ENCODE measurements around the gene PABPC1L. TPM values are rescaled to one million over a fixed set of nuclear protein-coding genes. Genes with fewer than 3 reads are reported as not detected.

PABPC1L gene
- total RNA-seq, 1 experiment from 2014 or later: 17.8 TPM

- Histone ChIP-seq H3K27me3 (ENCODE audit: control insufficient read depth, insufficient read depth, low read length) (peaks cover 8% of the 10 kb centered on the region), H3K4me3 (ENCODE audit: insufficient read depth, low read depth, low read length) (no peak overlapping the region), H3K36me3 (replicated peaks; ENCODE audit: control insufficient read depth, insufficient read depth, low read length) (no peaks in the 10 kb centered on the region)
- no peak for DNase-seq
Observed at GRCh38 chr20:44961870-44962267, 52.0 kb downstream of the PABPC1L start.

- no peak for DNase-seq
- no peak overlapping the region for H3K4me3 ChIP-seq (ENCODE audit: insufficient read depth, low read depth, low read length)
- no peaks in the 10 kb centered on the region for H3K36me3 ChIP-seq (replicated peaks; ENCODE audit: control insufficient read depth, insufficient read depth, low read length)
- peaks cover 8% of the 10 kb centered on the region for H3K27me3 ChIP-seq (ENCODE audit: control insufficient read depth, insufficient read depth, low read length)
Observed at GRCh38 chr20:44962483-44962882, 52.6 kb downstream of the PABPC1L start.

GRCh38 chr20:44963325-44964215, 53.7 kb downstream of the PABPC1L start:
- no peaks in the 10 kb centered on the region for H3K36me3 ChIP-seq (replicated peaks; ENCODE audit: control insufficient read depth, insufficient read depth, low read length)
- DNase-seq: no peak
- H3K4me3 ChIP-seq (ENCODE audit: insufficient read depth, low read depth, low read length): no peak overlapping the region
- peaks cover 8% of the 10 kb centered on the region for H3K27me3 ChIP-seq (ENCODE audit: control insufficient read depth, insufficient read depth, low read length)

- no peak for DNase-seq
Observed at GRCh38 chr20:44965651-44966029, 55.8 kb downstream of the PABPC1L start.

GRCh38 chr20:44966030-44966961, 56.4 kb downstream of the PABPC1L start, which contains the start of gene STK4:
Gene STK4, plus strand, starts transcription at chr20:44966512. Its CDS starts 57 bp downstream, at chr20:44966569.
- peak; percentile 95 for DNase-seq
- Histone ChIP-seq H3K4me3 (ENCODE audit: insufficient read depth, low read depth, low read length) (peak within 1 kb of the TSS; percentile 92), H3K27me3 (ENCODE audit: control insufficient read depth, insufficient read depth, low read length) (peaks cover 4% of the 10 kb centered on the region), H3K36me3 (replicated peaks; ENCODE audit: control insufficient read depth, insufficient read depth, low read length) (no peaks in the 10 kb centered on the region)

More at GRCh38 chr20:44965651-44966029, 55.8 kb downstream of the PABPC1L start:
- Histone ChIP-seq H3K4me3 (ENCODE audit: insufficient read depth, low read depth, low read length) (peak overlapping the region; percentile 92), H3K36me3 (replicated peaks; ENCODE audit: control insufficient read depth, insufficient read depth, low read length) (no peaks in the 10 kb centered on the region), H3K27me3 (ENCODE audit: control insufficient read depth, insufficient read depth, low read length) (peaks cover 8% of the 10 kb centered on the region)

GRCh38 chr20:44967207-44967807, 57.4 kb downstream of the PABPC1L start:
- H3K36me3 ChIP-seq (replicated peaks; ENCODE audit: control insufficient read depth, insufficient read depth, low read length): no peaks in the 10 kb centered on the region
- H3K27me3 ChIP-seq (ENCODE audit: control insufficient read depth, insufficient read depth, low read length): peaks cover 4% of the 10 kb centered on the region
- peak overlapping the region; percentile 92 for H3K4me3 ChIP-seq (ENCODE audit: insufficient read depth, low read depth, low read length)
- DNase-seq: no peak

- Histone ChIP-seq H3K36me3 (replicated peaks; ENCODE audit: control insufficient read depth, insufficient read depth, low read length) (peaks cover 7% of the 10 kb centered on the region), H3K27me3 (ENCODE audit: control insufficient read depth, insufficient read depth, low read length) (peaks cover 2% of the 10 kb centered on the region; the same call in 1 of the 2 replicates), H3K4me3 (ENCODE audit: insufficient read depth, low read depth, low read length) (no peak overlapping the region)
- DNase-seq: no peak
Observed at GRCh38 chr20:44969300-44969894, 59.5 kb downstream of the PABPC1L start.

- Histone ChIP-seq H3K4me3 (ENCODE audit: insufficient read depth, low read depth, low read length) (no peak overlapping the region), H3K36me3 (replicated peaks; ENCODE audit: control insufficient read depth, insufficient read depth, low read length) (peaks cover 10% of the 10 kb centered on the region), H3K27me3 (ENCODE audit: control insufficient read depth, insufficient read depth, low read length) (peaks cover 2% of the 10 kb centered on the region; the same call in 1 of the 2 replicates)
- DNase-seq: no peak
Observed at GRCh38 chr20:44970243-44970757, 60.4 kb downstream of the PABPC1L start.

- H3K27me3 ChIP-seq (ENCODE audit: control insufficient read depth, insufficient read depth, low read length): no peaks in the 10 kb centered on the region
- peaks cover 12% of the 10 kb centered on the region for H3K36me3 ChIP-seq (replicated peaks; ENCODE audit: control insufficient read depth, insufficient read depth, low read length)
- H3K4me3 ChIP-seq (ENCODE audit: insufficient read depth, low read depth, low read length): no peak overlapping the region
- DNase-seq: no peak
Observed at GRCh38 chr20:44973053-44973452, 63.2 kb downstream of the PABPC1L start.

GRCh38 chr20:44976698-44977097, 66.8 kb downstream of the PABPC1L start:
- Histone ChIP-seq H3K27me3 (ENCODE audit: control insufficient read depth, insufficient read depth, low read length) (no peaks in the 10 kb centered on the region), H3K4me3 (ENCODE audit: insufficient read depth, low read depth, low read length) (no peak overlapping the region), H3K36me3 (replicated peaks; ENCODE audit: control insufficient read depth, insufficient read depth, low read length) (peaks cover 16% of the 10 kb centered on the region)
- DNase-seq: no peak

- Histone ChIP-seq H3K27me3 (ENCODE audit: control insufficient read depth, insufficient read depth, low read length) (no peaks in the 10 kb centered on the region), H3K36me3 (replicated peaks; ENCODE audit: control insufficient read depth, insufficient read depth, low read length) (peaks cover 10% of the 10 kb centered on the region)
- DNase-seq: no peak
Observed at GRCh38 chr20:44979090-44979621, 69.3 kb downstream of the PABPC1L start.

GRCh38 chr20:44981736-44982406, 72.0 kb downstream of the PABPC1L start:
- no peak overlapping the region for H3K4me3 ChIP-seq (ENCODE audit: insufficient read depth, low read depth, low read length)
- H3K27me3 ChIP-seq (ENCODE audit: control insufficient read depth, insufficient read depth, low read length): no peaks in the 10 kb centered on the region
- peaks cover 3% of the 10 kb centered on the region for H3K36me3 ChIP-seq (replicated peaks; ENCODE audit: control insufficient read depth, insufficient read depth, low read length)
- DNase-seq: no peak

More at GRCh38 chr20:44979090-44979621, 69.3 kb downstream of the PABPC1L start:
- no peak overlapping the region for H3K4me3 ChIP-seq (ENCODE audit: insufficient read depth, low read depth, low read length)

GRCh38 chr20:44983093-44983674, 73.3 kb downstream of the PABPC1L start:
- H3K36me3 ChIP-seq (replicated peaks; ENCODE audit: control insufficient read depth, insufficient read depth, low read length): peaks cover 3% of the 10 kb centered on the region
- DNase-seq: no peak
- H3K27me3 ChIP-seq (ENCODE audit: control insufficient read depth, insufficient read depth, low read length): no peaks in the 10 kb centered on the region
- H3K4me3 ChIP-seq (ENCODE audit: insufficient read depth, low read depth, low read length): no peak overlapping the region

Data from H7 (cell line).